Adrenal gland (tissue), 12 donors: ENCODE data around the gene STRA6. TPM values are rescaled to one million over a fixed set of nuclear protein-coding genes. Genes with fewer than 3 reads are reported as not detected.

Source experiments
- DNase-seq, 7 donors: peaks; one replicate each; pipeline ENCODE4 v3.0.0-alpha.2; 2019 to 2020
- H3K27ac ChIP-seq, 5 donors: fragments of 200-600 bp; sonication (generic) in 4 of 5; 1 replicate in 3 of 5; 2 replicates in 2 of 5; pipeline versions ENCODE4 v1.5.1 to v1.8.0; 2016 to 2020; ENCODE audit warnings: mild to moderate bottlenecking in 1 of 5
- H3K27me3 ChIP-seq: fragments of 200-600 bp; 2 replicates; pipeline ENCODE4 v1.8.0; 2021
- H3K36me3 ChIP-seq, 2 donors: fragments of 200-600 bp; replicated peaks in 1 of 2; 1 replicate in 1 of 2; 2 replicates in 1 of 2; pipeline versions ENCODE4 v1.5.1 to v1.8.0; 2018 to 2022
- H3K4me1 ChIP-seq, 2 donors: fragments of 200-600 bp; replicated peaks in 1 of 2; 1 replicate in 1 of 2; 2 replicates in 1 of 2; pipeline versions ENCODE4 v1.5.1 to v1.8.0; 2018 to 2021
- H3K4me3 ChIP-seq, 4 donors: fragments of 200-600 bp; sonication (generic) in 3 of 4; one replicate each; pipeline ENCODE4 v1.5.1; 2016 to 2018
- H3K9me3 ChIP-seq, 3 donors: fragments of 200-600 bp; sonication (generic) in 1 of 3; replicated peaks in 1 of 3; 1 replicate in 2 of 3; 2 replicates in 1 of 3; pipeline versions ENCODE4 v1.5.1 to v1.8.0; 2016 to 2021
- POLR2A ChIP-seq, 2 donors: fragments of 450-650 bp; IDR thresholded peaks; one replicate each; pipeline ENCODE4 v1.6.1; 2017; ENCODE audit warnings: antibody characterized with exemption in 2 of 2, mild to moderate bottlenecking in 2 of 2, moderate library complexity in 1 of 2
- WGBS, 4 donors: extraction: QIAGEN DNeasy Blood & Tissue Kit in 2 of 4; methylation state at CpG; one replicate each; pipeline versions ENCODE4 v1.1.5 to v1.1.7; 2013 to 2017; 5-methylcytosine and 5-hydroxymethylcytosine counted together
- intact Hi-C, 2 donors: fragments of 100-400 bp; cut with DNase I; formaldehyde crosslinking; loops; one replicate each; pipeline versions ENCODE4 v1.14.1 to v1.15.0; 2022 to 2023
- polyA plus RNA-seq, 3 donors: library from polyadenylated mRNA; stranded (reverse); fragments of 200-250 nt in 2 of 3; fragments of 350-450 nt in 1 of 3; fragmentation: Illumina TruSeq in 1 of 3; extraction: RNeasy Lipid Tissue Mini Kit (QIAGEN cat#74804) in 1 of 3; gene quantifications; one replicate each; pipeline ENCODE4 v1.2.3, GENCODE V29; 2013 to 2014
- total RNA-seq, 9 donors: library from RNA; depleted of rRNA in 4 of 9; stranded (reverse); fragments of >200 nt in 4 of 9; fragments of 120-200 nt in 1 of 9; fragmentation: NEBNext Ultra II Directional in 1 of 9; extraction: Animal tissue kit (Norgen Biotek cat#: 25700) in 1 of 9; gene quantifications; one replicate each; pipeline versions ENCODE4 v1.1.0 to v1.2.4, GENCODE V29; 2013 to 2023
- TF ChIP-seq, protein P1 (sequence below), 6 experiments: fragments of 450-650 bp in 4 of 6; fragments of 200-600 bp in 2 of 6; sonication (generic) in 1 of 6; IDR thresholded peaks; 1 replicate in 5 of 6; 2 replicates in 1 of 6; pipeline versions ENCODE4 v1.5.1 to v1.8.0; 2016 to 2021; ENCODE audit warnings: antibody characterized with exemption in 6 of 6, mild to moderate bottlenecking in 2 of 6, moderate library complexity in 1 of 6
- donor health status: healthy with polysubstance abuse.
- donor health status: Bipolar disorder and iron deficiency.
- donor health status: DM: yes; HTN: yes; CAD: no.
- donor health status: DM: no; HTN: no; CAD: no.
- donor health status: DM: no; HTN: no; CAD: no.
- donor health status: DM: yes; HTN: yes; CAD: no.

The STRA6 gene
- total and polyA plus RNA-seq, 12 donors: 0.22 to 12.6 (median 3.1) TPM; not detected in 2

DNA sequence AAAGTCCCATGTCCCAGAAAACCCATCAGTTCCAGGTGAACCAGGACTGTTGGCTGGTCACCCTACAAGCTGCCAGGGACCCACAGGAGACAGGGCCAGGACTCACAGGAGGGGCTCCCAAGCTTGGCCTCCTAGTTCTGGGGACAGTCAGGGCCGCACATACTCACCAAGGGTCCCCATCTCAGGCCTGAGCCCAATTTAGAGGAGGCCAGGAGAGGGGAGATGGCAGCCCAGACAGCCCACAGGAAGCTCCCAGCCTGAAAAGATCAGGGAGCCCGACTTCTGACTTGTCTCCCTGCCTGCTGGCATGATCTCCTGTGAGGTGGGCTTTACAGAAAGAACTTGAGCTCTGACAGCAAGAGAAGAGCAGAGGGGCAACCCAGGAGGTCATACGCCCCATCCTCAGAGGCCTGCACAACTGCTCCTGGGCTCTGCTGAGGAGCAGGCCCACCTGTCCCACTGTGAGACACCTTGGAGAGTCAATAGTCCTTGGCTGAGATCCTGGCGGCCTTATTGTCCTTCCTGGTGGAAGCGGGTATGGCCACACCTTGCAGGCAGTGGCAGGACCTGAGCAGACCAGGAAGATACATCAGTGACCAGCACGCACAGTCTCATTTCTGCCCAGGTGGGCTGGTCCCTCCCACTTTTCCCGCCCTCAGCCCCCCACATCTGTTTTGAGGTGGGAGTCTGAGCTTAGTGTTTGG, 31.6 kb downstream of the STRA6 start:
- no peaks in the 10 kb centered on the region for H3K36me3 ChIP-seq
- no peaks in the 10 kb centered on the region for H3K27me3 ChIP-seq
- TF ChIP-seq POLR2A (IDR thresholded peaks at IDR 0.05): no peak
- H3K4me3 ChIP-seq: no peak overlapping the region
- DNase-seq: no peak
- WGBS, 4 donors: 67 to 97% (median 93%) methylated on average over 1 to 7 of the region's 7 CpGs
- peak overlapping the region in 2 of 5 donors; percentile 6 to 39 for H3K27ac ChIP-seq
- intact Hi-C loops: no loop called here
- no peaks in the 10 kb centered on the region for H3K9me3 ChIP-seq
- H3K4me1 ChIP-seq: peaks cover 10 to 14% of the 10 kb centered on the region in 2 donors

DNA sequence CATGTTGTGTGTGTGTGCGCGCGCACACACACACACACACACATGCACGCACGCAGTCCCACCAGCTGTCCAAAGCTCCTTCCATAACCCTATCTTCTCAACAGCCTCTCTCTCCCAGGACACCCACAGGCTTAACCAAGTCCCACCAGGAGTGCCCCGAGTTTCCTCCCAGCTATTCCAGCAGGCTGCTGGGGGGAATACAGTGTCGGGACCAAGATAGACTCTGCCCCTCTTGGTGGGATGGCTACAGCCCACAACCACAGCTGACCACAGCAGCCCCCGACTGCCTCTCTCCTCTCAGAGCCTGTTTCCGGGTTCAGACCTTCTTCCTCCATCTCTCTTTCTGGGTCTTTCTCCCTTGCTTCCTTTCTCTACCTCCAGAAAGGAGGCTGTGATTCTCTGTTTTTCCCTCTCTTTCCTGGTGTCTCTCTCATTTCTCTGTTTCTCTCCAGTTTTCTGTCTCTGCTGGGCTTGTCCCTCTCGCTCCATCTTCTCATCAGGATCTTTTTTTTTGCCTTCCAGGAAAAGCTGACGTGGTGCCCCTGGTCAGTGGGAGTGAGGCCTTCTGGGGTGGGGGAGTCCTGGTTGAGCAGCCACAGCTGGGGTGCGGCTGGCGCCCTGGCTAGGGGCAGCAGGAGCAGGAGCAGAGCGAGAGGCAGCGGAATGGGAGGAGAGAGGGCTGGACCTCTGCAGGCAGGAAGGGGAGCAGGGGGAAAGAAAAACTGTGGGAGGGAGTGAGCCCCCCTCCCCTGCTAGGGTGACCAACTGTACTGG, 32.3 kb downstream of the STRA6 start:
- DNase-seq: no peak
- 82 to 92% (median 86%) methylated on average over 15 of the region's 15 CpGs for WGBS, 4 donors
- intact Hi-C loops: no loop called here
- TF ChIP-seq, protein P1, sequence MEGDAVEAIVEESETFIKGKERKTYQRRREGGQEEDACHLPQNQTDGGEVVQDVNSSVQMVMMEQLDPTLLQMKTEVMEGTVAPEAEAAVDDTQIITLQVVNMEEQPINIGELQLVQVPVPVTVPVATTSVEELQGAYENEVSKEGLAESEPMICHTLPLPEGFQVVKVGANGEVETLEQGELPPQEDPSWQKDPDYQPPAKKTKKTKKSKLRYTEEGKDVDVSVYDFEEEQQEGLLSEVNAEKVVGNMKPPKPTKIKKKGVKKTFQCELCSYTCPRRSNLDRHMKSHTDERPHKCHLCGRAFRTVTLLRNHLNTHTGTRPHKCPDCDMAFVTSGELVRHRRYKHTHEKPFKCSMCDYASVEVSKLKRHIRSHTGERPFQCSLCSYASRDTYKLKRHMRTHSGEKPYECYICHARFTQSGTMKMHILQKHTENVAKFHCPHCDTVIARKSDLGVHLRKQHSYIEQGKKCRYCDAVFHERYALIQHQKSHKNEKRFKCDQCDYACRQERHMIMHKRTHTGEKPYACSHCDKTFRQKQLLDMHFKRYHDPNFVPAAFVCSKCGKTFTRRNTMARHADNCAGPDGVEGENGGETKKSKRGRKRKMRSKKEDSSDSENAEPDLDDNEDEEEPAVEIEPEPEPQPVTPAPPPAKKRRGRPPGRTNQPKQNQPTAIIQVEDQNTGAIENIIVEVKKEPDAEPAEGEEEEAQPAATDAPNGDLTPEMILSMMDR (IDR thresholded peaks at IDR 0.05): no peak
- no peak for TF ChIP-seq POLR2A (IDR thresholded peaks at IDR 0.05)
- H3K4me3 ChIP-seq: no peak overlapping the region
- peaks cover 10 to 14% of the 10 kb centered on the region in 2 donors for H3K4me1 ChIP-seq
- H3K9me3 ChIP-seq: no peaks in the 10 kb centered on the region
- no peaks in the 10 kb centered on the region for H3K27me3 ChIP-seq
- peak overlapping the region in 2 of 5 donors; percentile 6 to 39 for H3K27ac ChIP-seq
- no peaks in the 10 kb centered on the region for H3K36me3 ChIP-seq

DNA sequence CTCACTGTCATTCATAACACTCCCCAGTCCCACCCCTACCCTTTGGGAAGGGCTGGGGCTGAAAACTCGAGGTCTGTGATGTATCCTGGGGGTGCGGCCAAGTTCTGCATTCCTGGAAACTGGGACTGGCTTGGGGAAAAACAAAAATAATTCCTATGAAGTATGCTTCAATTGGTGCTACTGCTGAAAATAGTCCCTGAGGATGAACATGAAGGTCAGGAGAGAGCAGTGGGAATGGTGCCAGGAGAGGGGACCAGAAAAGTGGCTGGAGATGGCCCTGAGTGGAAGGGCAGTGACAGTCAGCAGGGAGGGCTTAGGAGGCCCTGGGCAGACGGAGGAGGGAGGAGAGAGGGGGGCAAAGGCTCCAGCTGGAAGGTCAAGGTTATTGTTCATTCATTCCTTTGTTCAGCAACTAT, 33.9 kb downstream of the STRA6 start:
- TF ChIP-seq, protein P1 (IDR thresholded peaks at IDR 0.05): no peak
- no peak for TF ChIP-seq POLR2A (IDR thresholded peaks at IDR 0.05)
- WGBS, 4 donors: 12 to 23% (median 20%) methylated on average over 3 of the region's 3 CpGs
- intact Hi-C loops: no loop called here
- Histone ChIP-seq H3K36me3 (no peaks in the 10 kb centered on the region), H3K4me3 (no peak overlapping the region), H3K4me1 (peaks cover 10 to 14% of the 10 kb centered on the region in 2 donors), H3K9me3 (no peaks in the 10 kb centered on the region), H3K27me3 (no peaks in the 10 kb centered on the region), H3K27ac (peak overlapping the region in 2 of 5 donors; percentile 21 to 66)
- DNase-seq: peak in 6 of 7 donors; percentile 49 to 71 (median 60)

DNA sequence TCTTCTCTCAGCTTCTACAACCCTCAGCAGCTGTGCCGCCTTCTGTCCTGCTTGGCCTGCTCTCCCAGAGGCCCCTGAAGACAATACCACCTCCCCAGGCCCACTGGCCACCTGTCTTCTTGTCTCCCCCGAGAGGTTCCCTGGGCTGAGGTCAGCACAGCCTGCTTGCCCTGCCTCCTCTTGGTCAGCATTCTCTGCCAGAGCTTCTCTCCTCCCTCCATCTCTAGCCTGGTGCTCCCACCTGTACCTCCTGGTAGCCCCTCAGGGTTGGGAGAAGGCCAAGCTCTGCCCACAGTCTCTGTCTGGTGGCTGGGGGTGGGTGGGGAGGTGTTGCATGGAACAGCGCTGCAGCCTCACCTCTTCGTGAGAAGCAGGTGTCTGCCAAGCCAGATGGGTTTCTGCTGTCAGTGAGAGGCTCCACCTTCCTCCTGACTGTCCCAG, 34.7 kb downstream of the STRA6 start:
- no peaks in the 10 kb centered on the region for H3K27me3 ChIP-seq
- WGBS, 4 donors: 88 to 94% (median 91%) methylated on average over 4 of the region's 4 CpGs

More for the DNA sequence above, 34.7 kb downstream of the STRA6 start:
- DNase-seq: no peak
- Histone ChIP-seq H3K36me3 (no peaks in the 10 kb centered on the region), H3K27ac (no peak overlapping the region), H3K9me3 (no peaks in the 10 kb centered on the region), H3K4me1 (peaks cover 7 to 14% of the 10 kb centered on the region in 2 donors), H3K4me3 (no peak overlapping the region)
- TF ChIP-seq POLR2A (IDR thresholded peaks at IDR 0.05): no peak
- TF ChIP-seq, protein P1 (IDR thresholded peaks at IDR 0.05): no peak
- intact Hi-C loops: no loop called here
